GM23338 (cell line): Measurements from ENCODE around the gene SNORC. TPM values are rescaled to one million over a fixed set of nuclear protein-coding genes. Genes with fewer than 3 reads are reported as not detected.

ENCODE experiments used
- ATAC-seq: fragments of 200-7000 bp; cut with Tn5 transposase; 3 replicates; pipeline ENCODE4 v1.9.1; 2020
- DNase-seq: peaks from one replicate; pipeline ENCODE4 v3.0.0-alpha.2; 2015; ENCODE audit warnings: low spot score
- H2AFZ ChIP-seq: fragments of 200-600 bp; sonication (generic); 2 replicates; pipeline ENCODE4 v1.8.0; 2016; ENCODE audit warnings: antibody characterized with exemption, mild to moderate bottlenecking, moderate library complexity
- H3F3A ChIP-seq: fragments of 200-600 bp; sonication (generic); replicated peaks from 2 replicates; pipeline ENCODE4 v1.8.0; 2017; ENCODE audit warnings: antibody characterized with exemption, mixed run types, low read depth
- H3K27ac ChIP-seq: fragments of 200-600 bp; sonication (generic); 2 replicates; pipeline ENCODE4 v1.6.1; 2016; ENCODE audit warnings: low read depth
- H3K27me3 ChIP-seq: fragments of 200-600 bp; sonication (generic); 2 replicates; pipeline ENCODE4 v1.8.0; 2016; ENCODE audit warnings: mild to moderate bottlenecking, mixed run types, moderate library complexity; ENCODE audit not compliant: insufficient read depth
- H3K36me3 ChIP-seq: fragments of 200-600 bp; sonication (generic); 2 replicates; pipeline ENCODE4 v1.8.0; 2016; ENCODE audit warnings: mild to moderate bottlenecking; ENCODE audit not compliant: insufficient read depth
- H3K4me1 ChIP-seq: fragments of 200-600 bp; sonication (generic); 2 replicates; pipeline ENCODE4 v1.8.0; 2016; ENCODE audit warnings: mild to moderate bottlenecking, moderate library complexity; ENCODE audit not compliant: insufficient read depth
- H3K4me2 ChIP-seq: fragments of 200-600 bp; sonication (generic); 2 replicates; pipeline ENCODE4 v1.7.1; 2017; ENCODE audit warnings: mixed run types
- H3K4me3 ChIP-seq: fragments of 200-600 bp; sonication (generic); 2 replicates; pipeline ENCODE4 v1.6.1; 2016; ENCODE audit warnings: mixed run types
- H3K79me2 ChIP-seq: fragments of 200-600 bp; sonication (generic); replicated peaks from 2 replicates; pipeline ENCODE4 v1.8.0; 2017; ENCODE audit warnings: mild to moderate bottlenecking; ENCODE audit not compliant: insufficient read depth
- H3K9me2 ChIP-seq: fragments of 200-600 bp; sonication (generic); 2 replicates; pipeline ENCODE4 v1.8.0; 2017; ENCODE audit not compliant: insufficient read depth
- H4K20me1 ChIP-seq: fragments of 200-600 bp; sonication (generic); replicated peaks from 2 replicates; pipeline ENCODE4 v1.8.0; 2017; ENCODE audit warnings: mild to moderate bottlenecking; ENCODE audit not compliant: insufficient read depth
- H3K27ac Mint-ChIP-seq: 2 replicates; pipeline ENCODE4 v1.8.0; 2020; ENCODE audit warnings: inconsistent platforms, mild to moderate bottlenecking, moderate library complexity, mixed read lengths
- H3K27me3 Mint-ChIP-seq: 3 replicates; pipeline ENCODE4 v1.8.0; 2022; ENCODE audit warnings: low read depth, mild to moderate bottlenecking, moderate library complexity, mixed read lengths, inconsistent platforms; ENCODE audit not compliant: insufficient read depth, poor library complexity
- H3K36me3 Mint-ChIP-seq: 3 replicates; pipeline ENCODE4 v1.8.0; 2021; ENCODE audit warnings: low read depth, mild to moderate bottlenecking, inconsistent platforms, moderate library complexity, mixed read lengths
- H3K4me1 Mint-ChIP-seq: 3 replicates; pipeline ENCODE4 v1.8.0; 2020; ENCODE audit warnings: mild to moderate bottlenecking, inconsistent platforms, mixed read lengths
- H3K4me3 Mint-ChIP-seq: 3 replicates; pipeline ENCODE4 v1.8.0; 2021; ENCODE audit warnings: moderate library complexity, mild to moderate bottlenecking, inconsistent platforms, mixed read lengths
- H3K9me3 Mint-ChIP-seq: 3 replicates; pipeline ENCODE4 v1.8.0; 2020; ENCODE audit warnings: moderate library complexity, mild to moderate bottlenecking, inconsistent platforms, mixed read lengths
- CREB1 ChIP-seq: fragments of 250-450 bp; sonication (Bioruptor Pico); IDR thresholded peaks from 2 replicates; pipeline ENCODE4 v1.5.0; 2020; ENCODE audit warnings: low read depth, mild to moderate bottlenecking, moderate library complexity
- CTCF ChIP-seq, 2 experiments: fragments of 200-600 bp in 1 of 2; sonication (generic) in 1 of 2; conservative IDR thresholded peaks; 2 replicates each; pipeline versions ENCODE4 v1.5.1 to v1.6.1; 2016 to 2017; ENCODE audit warnings: antibody characterized with exemption in 2 of 2, low read depth in 2 of 2, mild to moderate bottlenecking in 2 of 2, moderate library complexity in 1 of 2
- EZH2 ChIP-seq: fragments of 200-600 bp; sonication (generic); IDR thresholded peaks from one replicate; pipeline ENCODE4 v1.8.0; 2017; ENCODE audit warnings: antibody characterized with exemption, mild to moderate bottlenecking, low read depth; ENCODE audit not compliant: unreplicated experiment
- JUNB ChIP-seq: IDR thresholded peaks from one replicate; pipeline ENCODE4 v1.6.1; 2016; ENCODE audit warnings: antibody characterized with exemption; ENCODE audit not compliant: unreplicated experiment
- NANOG ChIP-seq: IDR thresholded peaks from 2 replicates; pipeline ENCODE4 v1.6.1; 2016; ENCODE audit warnings: antibody characterized with exemption, borderline replicate concordance
- STAT1 ChIP-seq: IDR thresholded peaks from one replicate; pipeline ENCODE4 v1.6.1; 2016; ENCODE audit warnings: antibody characterized with exemption; ENCODE audit not compliant: unreplicated experiment
- ZNF114 ChIP-seq: fragments of 250-450 bp; sonication (Bioruptor Pico); IDR thresholded peaks from 2 replicates; pipeline ENCODE4 v1.5.0; 2020; ENCODE audit warnings: mild to moderate bottlenecking, moderate library complexity
- polyA plus RNA-seq: library from polyadenylated mRNA; unstranded; fragments of >200 nt; fragmentation: Nextera tagmentation; extraction: Ambion mirVana; gene quantifications from 2 replicates; pipeline ENCODE4 v1.2.1, GENCODE V29; 2016
- total RNA-seq: library from RNA; depleted of rRNA; stranded (reverse); fragments of >200 nt; shearing (Covaris generic); gene quantifications from 2 replicates; pipeline ENCODE4 v1.2.3, GENCODE V29; 2014

The SNORC gene
- total and polyA plus RNA-seq, 2 experiments from 2014 or later, result 0.80 to 1.6 TPM

GRCh38 chr2:232876161-232876977, 6.3 kb downstream of the SNORC start:
- Histone ChIP-seq H3K27ac (no peak overlapping the region), H3K4me1 (no peaks in the 10 kb centered on the region; the same call in 1 of the 2 replicates), H2AFZ (peak overlapping the region; percentile 38; the same call in 1 of the 2 replicates), H4K20me1 (no peaks in the 10 kb centered on the region), H3K36me3 (no peaks in the 10 kb centered on the region), H3K4me3 (peak overlapping the region; percentile 64), H3K4me2 (peak overlapping the region; percentile 77), H3F3A (no peaks in the 10 kb centered on the region), H3K9me2 (no peaks in the 10 kb centered on the region), H3K79me2 (no peaks in the 10 kb centered on the region), H3K27me3 (peaks cover 28% of the 10 kb centered on the region)
- Mint-ChIP-seq H3K9me3 (no peaks in the 10 kb centered on the region), H3K4me3 (peak overlapping the region; percentile 63; the same call in 2 of the 3 replicates), H3K36me3 (no peaks in the 10 kb centered on the region), H3K27ac (no peak overlapping the region), H3K27me3 (peaks cover 28% of the 10 kb centered on the region), H3K4me1 (no peaks in the 10 kb centered on the region; the same call in 2 of the 3 replicates)
- ATAC-seq (peak; percentile 64), DNase-seq (peak; percentile 65)
- peak; percentile 21 to 46; a peak in 2 of 4 replicates for TF ChIP-seq CTCF (conservative IDR thresholded peaks at IDR 0.05; ENCODE audit: low read depth in 2 of 2)
- TF ChIP-seq NANOG, result no peak
- TF ChIP-seq STAT1, result no peak

- Mint-ChIP-seq H3K27me3 (peaks cover 28% of the 10 kb centered on the region), H3K27ac (no peak overlapping the region), H3K9me3 (no peaks in the 10 kb centered on the region), H3K4me3 (peak overlapping the region; percentile 59), H3K4me1 (no peaks in the 10 kb centered on the region; the same call in 2 of the 3 replicates), H3K36me3 (no peaks in the 10 kb centered on the region)
- Histone ChIP-seq H3K36me3 (no peaks in the 10 kb centered on the region), H4K20me1 (no peaks in the 10 kb centered on the region), H3K4me2 (peak overlapping the region; percentile 77), H3F3A (no peaks in the 10 kb centered on the region), H3K27me3 (peaks cover 28% of the 10 kb centered on the region), H3K4me3 (peak overlapping the region; percentile 64), H3K79me2 (no peaks in the 10 kb centered on the region), H3K9me2 (no peaks in the 10 kb centered on the region), H3K4me1 (no peaks in the 10 kb centered on the region; the same call in 1 of the 2 replicates), H2AFZ (peak overlapping the region; percentile 14; the same call in 1 of the 2 replicates), H3K27ac (no peak overlapping the region)
- ATAC-seq, result peak; percentile 3; the same call in 1 of the 3 replicates
- TF ChIP-seq CREB1 (CRISPR knock-in tag) (no peak), ZNF114 (CRISPR knock-in tag) (no peak), JUNB (no peak), EZH2 (peak; percentile 39), NANOG (no peak)
- DNase-seq, result no peak
Measured at GRCh38 chr2:232876978-232877441, 6.9 kb downstream of the SNORC start.
